Lower leg skin (tissue), 3 donors: ENCODE data around the gene TMEM45B.

ENCODE experiments used
- CTCF ChIP-seq, 3 donors: fragments of 450-650 bp; IDR thresholded peaks; one replicate each; pipeline ENCODE4 v1.5.1; 2016; ENCODE audit warnings: antibody characterized with exemption in 3 of 3, mild to moderate bottlenecking in 3 of 3, moderate library complexity in 2 of 3
- POLR2A ChIP-seq, 2 donors: fragments of 450-650 bp; IDR thresholded peaks; one replicate each; pipeline ENCODE4 v1.6.1; 2016 to 2017; ENCODE audit warnings: antibody characterized with exemption in 2 of 2, mild to moderate bottlenecking in 1 of 2, moderate library complexity in 1 of 2

GRCh38 chr11:129836979-129837378 lies 21.3 kb downstream of the TMEM45B start:
- no peak for TF ChIP-seq POLR2A (IDR thresholded peaks at IDR 0.05)
- no peak for TF ChIP-seq CTCF (IDR thresholded peaks at IDR 0.05)
